ENCODE data around the gene RYR1. TPM values are rescaled to one million over a fixed set of nuclear protein-coding genes. Genes with fewer than 3 reads are reported as not detected.

RYR1 gene
- total and polyA plus RNA-seq, 2 donors from 2014 or later: 0.69 to 2.8 TPM

DNA sequence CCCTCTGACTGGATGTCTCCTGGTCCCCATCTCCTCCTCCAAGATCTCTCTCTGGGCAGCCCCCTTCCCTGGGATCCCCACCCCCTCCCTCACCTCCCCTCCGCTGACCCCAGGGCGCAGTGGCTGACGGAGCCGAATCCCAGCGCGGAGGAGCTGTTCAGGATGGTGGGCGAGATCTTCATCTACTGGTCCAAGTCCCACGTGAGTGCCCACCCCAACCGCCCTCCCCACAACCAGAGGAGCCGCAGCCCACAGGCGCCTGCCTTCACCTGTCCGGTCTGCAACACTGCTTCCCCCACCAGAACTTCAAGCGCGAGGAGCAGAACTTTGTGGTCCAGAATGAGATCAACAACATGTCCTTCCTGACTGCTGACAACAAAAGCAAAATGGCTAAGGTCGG, 89.4 kb downstream of the RYR1 start:
- Histone ChIP-seq H3K4me3 (ENCODE audit: low read length in 3 of 3) (no peak overlapping the region), H3K4me1 (ENCODE audit: control insufficient read depth in 2 of 3, insufficient read depth in 2 of 3, low read depth in 1 of 3, low read length in 3 of 3) (no peaks in the 10 kb centered on the region), H3K27ac (ENCODE audit: low read depth in 2 of 2, low read length in 2 of 2) (no peak overlapping the region), H3K9ac (ENCODE audit: low read length in 3 of 3) (no peak overlapping the region), H3K27me3 (ENCODE audit: control insufficient read depth, insufficient read depth, low read length) (no peaks in the 10 kb centered on the region), H3K36me3 (ENCODE audit: control insufficient read depth in 2 of 3, insufficient read depth in 3 of 3, low read length in 3 of 3) (no peaks in the 10 kb centered on the region), H3K9me3 (ENCODE audit: control insufficient read depth in 2 of 3, insufficient read depth in 1 of 3, low read length in 3 of 3) (no peaks in the 10 kb centered on the region)
- TF ChIP-seq, protein P1, sequence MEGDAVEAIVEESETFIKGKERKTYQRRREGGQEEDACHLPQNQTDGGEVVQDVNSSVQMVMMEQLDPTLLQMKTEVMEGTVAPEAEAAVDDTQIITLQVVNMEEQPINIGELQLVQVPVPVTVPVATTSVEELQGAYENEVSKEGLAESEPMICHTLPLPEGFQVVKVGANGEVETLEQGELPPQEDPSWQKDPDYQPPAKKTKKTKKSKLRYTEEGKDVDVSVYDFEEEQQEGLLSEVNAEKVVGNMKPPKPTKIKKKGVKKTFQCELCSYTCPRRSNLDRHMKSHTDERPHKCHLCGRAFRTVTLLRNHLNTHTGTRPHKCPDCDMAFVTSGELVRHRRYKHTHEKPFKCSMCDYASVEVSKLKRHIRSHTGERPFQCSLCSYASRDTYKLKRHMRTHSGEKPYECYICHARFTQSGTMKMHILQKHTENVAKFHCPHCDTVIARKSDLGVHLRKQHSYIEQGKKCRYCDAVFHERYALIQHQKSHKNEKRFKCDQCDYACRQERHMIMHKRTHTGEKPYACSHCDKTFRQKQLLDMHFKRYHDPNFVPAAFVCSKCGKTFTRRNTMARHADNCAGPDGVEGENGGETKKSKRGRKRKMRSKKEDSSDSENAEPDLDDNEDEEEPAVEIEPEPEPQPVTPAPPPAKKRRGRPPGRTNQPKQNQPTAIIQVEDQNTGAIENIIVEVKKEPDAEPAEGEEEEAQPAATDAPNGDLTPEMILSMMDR (IDR thresholded peaks at IDR 0.05; ENCODE audit: borderline replicate concordance, extremely low read depth, insufficient read depth): no peak
- no peak for DNase-seq
- no peak for FAIRE-seq
- intact Hi-C loops (cut with DNase I): no loop called here

- no peak for DNase-seq
- H3K36me3 ChIP-seq (ENCODE audit: control insufficient read depth in 2 of 3, insufficient read depth in 3 of 3, low read length in 3 of 3): no peaks in the 10 kb centered on the region
- H3K9ac ChIP-seq (ENCODE audit: low read length in 3 of 3): no peak overlapping the region
- H3K4me3 ChIP-seq (ENCODE audit: low read length in 3 of 3): no peak overlapping the region
- TF ChIP-seq, protein P1 (IDR thresholded peaks at IDR 0.05; ENCODE audit: borderline replicate concordance, extremely low read depth, insufficient read depth): no peak
- H3K27ac ChIP-seq (ENCODE audit: low read depth in 2 of 2, low read length in 2 of 2): no peak overlapping the region
- H3K4me1 ChIP-seq (ENCODE audit: control insufficient read depth in 2 of 3, insufficient read depth in 2 of 3, low read depth in 1 of 3, low read length in 3 of 3): no peaks in the 10 kb centered on the region
- FAIRE-seq: no peak
- no peaks in the 10 kb centered on the region for H3K27me3 ChIP-seq (ENCODE audit: control insufficient read depth, insufficient read depth, low read length)
- H3K9me3 ChIP-seq (ENCODE audit: control insufficient read depth in 2 of 3, insufficient read depth in 1 of 3, low read length in 3 of 3): no peaks in the 10 kb centered on the region
- intact Hi-C loops (cut with DNase I): no loop called here
Measured at GRCh38 chr19:38523319-38523718, 89.8 kb downstream of the RYR1 start.

DNA sequence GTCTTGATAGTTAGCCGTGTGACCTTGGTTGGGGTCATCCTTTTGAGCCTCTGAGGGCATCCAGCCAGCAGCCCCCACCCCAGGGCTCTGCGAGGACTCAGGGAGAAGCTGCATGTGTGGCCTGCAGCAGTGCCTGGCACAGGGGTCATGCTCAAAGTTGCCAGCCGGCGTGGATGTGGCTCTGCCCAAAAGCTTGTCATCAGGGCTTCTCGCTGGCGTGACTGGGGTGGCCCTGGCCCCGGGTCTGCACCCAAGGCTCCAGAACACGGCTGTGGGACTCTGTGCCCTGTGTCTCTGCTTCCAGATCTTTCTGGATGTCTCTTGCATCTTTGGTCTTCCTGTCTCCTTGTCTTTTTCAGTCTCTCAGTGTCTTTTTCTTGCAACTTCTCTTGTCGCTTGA, 90.9 kb downstream of the RYR1 start:
- no peaks in the 10 kb centered on the region for H3K9me3 ChIP-seq (ENCODE audit: control insufficient read depth in 2 of 3, insufficient read depth in 1 of 3, low read length in 3 of 3)
- H3K27me3 ChIP-seq (ENCODE audit: control insufficient read depth, insufficient read depth, low read length): no peaks in the 10 kb centered on the region
- no peaks in the 10 kb centered on the region for H3K4me1 ChIP-seq (ENCODE audit: control insufficient read depth in 2 of 3, insufficient read depth in 2 of 3, low read depth in 1 of 3, low read length in 3 of 3)
- no peak overlapping the region for H3K27ac ChIP-seq (ENCODE audit: low read depth in 2 of 2, low read length in 2 of 2)
- no peak overlapping the region for H3K9ac ChIP-seq (ENCODE audit: low read length in 3 of 3)
- DNase-seq (no peak), FAIRE-seq (no peak)
- TF ChIP-seq, protein P1 (IDR thresholded peaks at IDR 0.05; ENCODE audit: borderline replicate concordance, extremely low read depth, insufficient read depth): no peak
- no peak overlapping the region for H3K4me3 ChIP-seq (ENCODE audit: low read length in 3 of 3)
- H3K36me3 ChIP-seq (ENCODE audit: control insufficient read depth in 2 of 3, insufficient read depth in 3 of 3, low read length in 3 of 3): no peaks in the 10 kb centered on the region
- intact Hi-C loops (cut with DNase I): no loop called here

DNA sequence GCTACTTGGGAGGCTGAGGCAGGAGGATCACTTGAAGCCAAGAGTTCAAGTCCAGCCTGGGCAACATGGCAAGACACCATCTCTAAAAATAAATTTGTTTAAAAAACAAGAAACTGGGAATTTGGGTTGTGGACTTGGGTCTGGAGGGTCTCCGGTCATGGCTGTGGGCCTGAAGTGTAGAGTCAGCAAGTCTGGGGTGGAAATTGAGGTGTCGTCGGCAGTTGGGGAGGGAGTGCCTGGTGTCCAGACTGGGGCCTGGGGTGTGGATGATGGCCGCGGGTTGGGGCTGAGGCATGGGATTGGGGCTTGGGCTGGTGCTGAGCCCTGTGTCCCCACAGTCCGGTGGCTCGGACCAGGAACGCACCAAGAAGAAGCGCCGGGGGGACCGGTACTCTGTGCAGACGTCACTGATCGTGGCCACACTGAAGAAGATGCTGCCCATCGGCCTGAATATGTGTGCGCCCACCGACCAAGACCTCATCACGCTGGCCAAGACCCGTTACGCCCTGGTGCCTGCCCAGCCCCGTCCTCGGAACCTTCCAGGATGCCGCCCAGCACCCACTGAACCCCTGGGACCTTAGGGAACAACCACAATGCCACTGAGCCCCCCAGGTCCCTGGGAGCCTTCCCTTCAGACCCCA, 91.6 kb downstream of the RYR1 start:
- intact Hi-C loops (cut with DNase I): no loop called here
- Histone ChIP-seq H3K9me3 (ENCODE audit: control insufficient read depth in 2 of 3, insufficient read depth in 1 of 3, low read length in 3 of 3) (no peaks in the 10 kb centered on the region), H3K27ac (ENCODE audit: low read depth in 2 of 2, low read length in 2 of 2) (no peak overlapping the region), H3K9ac (ENCODE audit: low read length in 3 of 3) (no peak overlapping the region), H3K27me3 (ENCODE audit: control insufficient read depth, insufficient read depth, low read length) (no peaks in the 10 kb centered on the region), H3K36me3 (ENCODE audit: control insufficient read depth in 2 of 3, insufficient read depth in 3 of 3, low read length in 3 of 3) (no peaks in the 10 kb centered on the region), H3K4me3 (ENCODE audit: low read length in 3 of 3) (no peak overlapping the region), H3K4me1 (ENCODE audit: control insufficient read depth in 2 of 3, insufficient read depth in 2 of 3, low read depth in 1 of 3, low read length in 3 of 3) (no peaks in the 10 kb centered on the region)
- TF ChIP-seq, protein P1 (IDR thresholded peaks at IDR 0.05; ENCODE audit: borderline replicate concordance, extremely low read depth, insufficient read depth): no peak
- FAIRE-seq (no peak), DNase-seq (no peak)
